Measurements from ENCODE around the gene DOCK2. TPM values are rescaled to one million over a fixed set of nuclear protein-coding genes. Genes with fewer than 3 reads are reported as not detected.
"Not testable (repeated sequence)": the region's sequence is repeated elsewhere in the genome, so short reads cannot be mapped to it uniquely, and the experiment has no call there.

Gene DOCK2
- total RNA-seq, 4 donors from 2014 or later = 2.0 to 17.4 (median 7.5) TPM

- H3K9me3 ChIP-seq = no peaks in the 10 kb centered on the region
- no peaks in the 10 kb centered on the region for H3K36me3 ChIP-seq
- DNase-seq = no peak
- no peak for TF ChIP-seq POLR2A (IDR thresholded peaks at IDR 0.05)
- TF ChIP-seq, protein P1, sequence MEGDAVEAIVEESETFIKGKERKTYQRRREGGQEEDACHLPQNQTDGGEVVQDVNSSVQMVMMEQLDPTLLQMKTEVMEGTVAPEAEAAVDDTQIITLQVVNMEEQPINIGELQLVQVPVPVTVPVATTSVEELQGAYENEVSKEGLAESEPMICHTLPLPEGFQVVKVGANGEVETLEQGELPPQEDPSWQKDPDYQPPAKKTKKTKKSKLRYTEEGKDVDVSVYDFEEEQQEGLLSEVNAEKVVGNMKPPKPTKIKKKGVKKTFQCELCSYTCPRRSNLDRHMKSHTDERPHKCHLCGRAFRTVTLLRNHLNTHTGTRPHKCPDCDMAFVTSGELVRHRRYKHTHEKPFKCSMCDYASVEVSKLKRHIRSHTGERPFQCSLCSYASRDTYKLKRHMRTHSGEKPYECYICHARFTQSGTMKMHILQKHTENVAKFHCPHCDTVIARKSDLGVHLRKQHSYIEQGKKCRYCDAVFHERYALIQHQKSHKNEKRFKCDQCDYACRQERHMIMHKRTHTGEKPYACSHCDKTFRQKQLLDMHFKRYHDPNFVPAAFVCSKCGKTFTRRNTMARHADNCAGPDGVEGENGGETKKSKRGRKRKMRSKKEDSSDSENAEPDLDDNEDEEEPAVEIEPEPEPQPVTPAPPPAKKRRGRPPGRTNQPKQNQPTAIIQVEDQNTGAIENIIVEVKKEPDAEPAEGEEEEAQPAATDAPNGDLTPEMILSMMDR (IDR thresholded peaks at IDR 0.05) = no peak
- H3K27me3 ChIP-seq = no peaks in the 10 kb centered on the region
- no peaks in the 10 kb centered on the region for H3K4me1 ChIP-seq
- no peak overlapping the region for H3K27ac ChIP-seq
- H3K4me3 ChIP-seq = no peak overlapping the region
- intact Hi-C loops (cut with DNase I; ENCODE audit: low total_unique reads) = no loop called here
Observed at GRCh38 chr5:169724303-169725087, 87.4 kb downstream of the DOCK2 start.

DNA sequence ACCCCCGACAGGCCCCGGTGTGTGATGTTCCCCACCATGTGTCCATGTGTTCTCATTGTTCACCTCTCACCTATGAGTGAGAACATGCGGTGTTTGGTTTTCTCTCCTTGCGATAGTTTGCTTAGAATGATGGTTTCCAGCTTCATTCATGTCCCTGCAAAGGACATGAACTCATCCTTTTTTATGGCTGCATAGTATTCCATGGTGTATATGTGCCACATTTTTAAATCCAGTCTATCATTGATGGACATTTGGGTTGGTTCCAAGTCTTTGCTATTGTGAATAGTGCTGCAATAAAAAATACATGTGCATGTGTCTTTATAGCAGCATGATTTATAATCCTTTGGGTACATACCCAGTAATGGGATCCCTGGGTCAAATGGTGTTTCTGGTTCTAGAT is 88.6 kb downstream of the DOCK2 start:
- intact Hi-C loops (cut with DNase I; ENCODE audit: low total_unique reads) = not testable (repeated sequence)

DNA sequence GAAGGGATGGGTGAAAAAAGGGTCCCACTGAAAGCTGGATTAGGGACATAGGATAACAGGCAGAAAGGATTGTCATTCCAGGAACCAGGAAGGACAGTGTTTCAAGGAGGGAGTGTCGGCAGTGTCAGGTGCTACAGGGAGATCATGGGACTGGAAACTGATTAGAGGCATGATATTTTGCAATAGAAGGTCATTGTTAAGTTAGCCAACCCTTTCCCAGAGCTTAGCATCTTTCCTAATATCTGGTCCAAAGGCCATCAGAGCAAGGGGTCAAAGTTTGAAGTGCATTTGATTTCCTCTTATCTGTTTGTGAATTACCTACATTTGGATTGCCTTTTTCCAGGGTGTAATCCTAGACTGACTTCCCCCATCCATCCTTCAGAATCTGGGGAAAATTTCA is 91.3 kb downstream of the DOCK2 start:
- intact Hi-C loops (cut with DNase I; ENCODE audit: low total_unique reads) = no loop called here
- Histone ChIP-seq H3K27ac (no peak overlapping the region), H3K9me3 (no peaks in the 10 kb centered on the region), H3K27me3 (no peaks in the 10 kb centered on the region), H3K36me3 (no peaks in the 10 kb centered on the region), H3K4me1 (no peaks in the 10 kb centered on the region), H3K4me3 (no peak overlapping the region)
- TF ChIP-seq POLR2A (IDR thresholded peaks at IDR 0.05) = no peak
- TF ChIP-seq, protein P1 (IDR thresholded peaks at IDR 0.05) = no peak
- DNase-seq = no peak

More for the DNA sequence above, 88.6 kb downstream of the DOCK2 start:
- not testable (repeated sequence) for DNase-seq, H3K27me3 ChIP-seq, H3K27ac ChIP-seq, H3K36me3 ChIP-seq, H3K9me3 ChIP-seq, H3K4me3 ChIP-seq, H3K4me1 ChIP-seq

DNA sequence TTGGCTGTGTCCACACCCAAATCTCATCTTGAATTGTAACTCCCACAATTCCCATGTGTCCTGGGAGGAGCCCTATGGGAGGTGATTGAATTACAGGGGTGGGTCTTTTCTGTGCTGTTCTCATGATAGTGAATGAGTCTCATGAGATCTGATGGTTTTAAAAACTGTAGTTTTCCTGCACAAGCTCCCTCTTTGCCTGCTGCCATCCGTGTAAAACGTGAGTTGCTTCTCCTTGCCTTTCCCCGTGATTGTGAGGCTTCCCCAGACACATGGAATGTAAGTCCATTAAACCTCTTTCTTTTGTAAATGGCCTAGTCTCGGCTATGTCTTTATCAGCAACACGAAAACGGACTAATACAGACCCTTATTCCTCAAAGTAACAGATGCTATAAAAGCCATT is 94.1 kb downstream of the DOCK2 start:
- no peaks in the 10 kb centered on the region for H3K36me3 ChIP-seq
- TF ChIP-seq, protein P1 (IDR thresholded peaks at IDR 0.05) = no peak
- no peak for TF ChIP-seq POLR2A (IDR thresholded peaks at IDR 0.05)
- no peak overlapping the region for H3K27ac ChIP-seq
- no peak for DNase-seq
- H3K4me1 ChIP-seq = no peaks in the 10 kb centered on the region
- H3K9me3 ChIP-seq = no peaks in the 10 kb centered on the region
- H3K4me3 ChIP-seq = no peak overlapping the region
- no peaks in the 10 kb centered on the region for H3K27me3 ChIP-seq
- intact Hi-C loops (cut with DNase I; ENCODE audit: low total_unique reads) = no loop called here

DNA sequence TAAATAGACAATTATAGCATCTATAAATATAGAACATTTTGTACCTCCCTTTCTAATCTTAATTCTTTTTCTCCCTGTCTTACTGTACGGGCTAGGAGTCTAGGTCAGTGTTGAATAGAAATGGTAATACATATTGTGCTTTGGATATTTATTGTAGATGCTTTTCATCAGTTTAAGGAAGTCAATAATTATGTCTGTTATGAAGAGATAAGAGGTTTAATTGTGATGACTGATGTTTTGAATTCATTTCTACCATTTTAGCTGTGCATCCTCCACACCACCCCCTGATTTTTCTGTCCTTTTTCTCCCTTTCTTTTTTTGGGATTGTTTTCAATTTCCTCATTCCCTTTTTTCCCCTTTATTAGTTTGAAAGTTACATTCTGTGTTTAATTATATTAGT is 95.8 kb downstream of the DOCK2 start:
- no peak for DNase-seq
- no peak overlapping the region for H3K27ac ChIP-seq
- no peaks in the 10 kb centered on the region for H3K27me3 ChIP-seq
- no peaks in the 10 kb centered on the region for H3K9me3 ChIP-seq
- intact Hi-C loops (cut with DNase I; ENCODE audit: low total_unique reads) = no loop called here
- no peak for TF ChIP-seq POLR2A (IDR thresholded peaks at IDR 0.05)
- TF ChIP-seq, protein P1 (IDR thresholded peaks at IDR 0.05) = no peak
- H3K4me3 ChIP-seq = no peak overlapping the region
- H3K36me3 ChIP-seq = no peaks in the 10 kb centered on the region
- no peaks in the 10 kb centered on the region for H3K4me1 ChIP-seq

Data from uterus (tissue), 4 donors.